DLD1 (cell line): ENCODE data around the gene VPS26C.

Source experiments
- in situ Hi-C: cut with HindIII; loops from 2 replicates; pipeline ENCODE4 v1.10.0; 2017; ENCODE audit warnings: low sequenced_read_pairs

The VPS26C gene

DNA sequence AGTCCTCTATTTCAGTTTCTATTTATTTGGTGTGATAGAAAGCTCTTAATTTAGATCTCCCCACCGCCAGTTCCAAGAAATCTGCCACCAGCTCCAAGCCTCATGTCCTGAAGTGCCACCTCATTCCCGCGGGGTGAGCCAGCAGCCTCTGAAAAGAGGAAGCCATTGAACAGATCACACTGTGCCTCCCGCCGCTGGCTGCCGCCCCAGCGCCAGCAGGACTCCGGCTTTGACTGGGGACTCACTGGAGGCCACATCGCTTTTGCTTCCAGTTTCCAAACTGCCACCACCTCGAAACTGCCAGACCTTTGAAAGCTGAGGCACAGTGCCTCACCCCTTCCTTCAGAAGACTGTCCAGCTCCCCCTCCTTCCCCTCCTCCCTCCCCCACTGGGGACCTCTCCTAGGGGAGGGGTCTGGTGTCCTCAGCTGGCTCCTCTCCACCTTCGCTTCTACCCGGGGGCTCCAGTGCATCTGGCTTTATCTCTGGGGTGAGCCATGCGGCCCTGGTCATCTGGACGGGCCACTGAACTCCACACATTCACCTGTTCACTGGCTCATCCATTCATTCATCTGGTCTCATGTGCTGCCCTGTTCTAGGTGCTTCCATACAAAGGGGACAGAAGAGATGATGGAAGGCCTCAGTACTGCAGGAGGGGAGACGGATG lies 58.9 kb downstream of the VPS26C start:
- in situ Hi-C loops = no loop called here

- in situ Hi-C loops = no loop called here
These were observed 59.6 kb downstream of the VPS26C start for GRCh38 chr21:37207441-37208009.

- in situ Hi-C loops = no loop called here
These were observed 60.6 kb downstream of the VPS26C start for GRCh38 chr21:37206496-37206895.

DNA sequence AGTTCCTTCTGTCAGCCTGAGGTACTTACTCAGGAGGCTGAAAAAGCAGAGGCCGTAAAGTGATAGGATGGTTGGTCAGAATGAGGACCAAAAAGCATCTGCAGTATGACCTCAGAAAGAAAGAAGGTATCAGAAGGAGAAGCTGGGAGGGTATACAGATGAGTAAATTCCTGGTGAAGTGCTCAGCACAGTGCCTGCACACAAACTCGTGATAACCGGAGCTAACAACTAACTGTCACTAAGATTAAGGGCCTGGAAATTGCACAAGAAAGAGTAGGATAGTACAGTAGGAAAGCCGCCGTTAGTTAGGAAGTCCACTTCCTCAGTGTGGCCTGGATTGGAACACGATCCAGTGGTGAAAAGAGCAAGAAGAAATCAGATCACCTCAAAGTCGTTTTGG lies 62.6 kb downstream of the VPS26C start:
- in situ Hi-C loops = no loop called here

DNA sequence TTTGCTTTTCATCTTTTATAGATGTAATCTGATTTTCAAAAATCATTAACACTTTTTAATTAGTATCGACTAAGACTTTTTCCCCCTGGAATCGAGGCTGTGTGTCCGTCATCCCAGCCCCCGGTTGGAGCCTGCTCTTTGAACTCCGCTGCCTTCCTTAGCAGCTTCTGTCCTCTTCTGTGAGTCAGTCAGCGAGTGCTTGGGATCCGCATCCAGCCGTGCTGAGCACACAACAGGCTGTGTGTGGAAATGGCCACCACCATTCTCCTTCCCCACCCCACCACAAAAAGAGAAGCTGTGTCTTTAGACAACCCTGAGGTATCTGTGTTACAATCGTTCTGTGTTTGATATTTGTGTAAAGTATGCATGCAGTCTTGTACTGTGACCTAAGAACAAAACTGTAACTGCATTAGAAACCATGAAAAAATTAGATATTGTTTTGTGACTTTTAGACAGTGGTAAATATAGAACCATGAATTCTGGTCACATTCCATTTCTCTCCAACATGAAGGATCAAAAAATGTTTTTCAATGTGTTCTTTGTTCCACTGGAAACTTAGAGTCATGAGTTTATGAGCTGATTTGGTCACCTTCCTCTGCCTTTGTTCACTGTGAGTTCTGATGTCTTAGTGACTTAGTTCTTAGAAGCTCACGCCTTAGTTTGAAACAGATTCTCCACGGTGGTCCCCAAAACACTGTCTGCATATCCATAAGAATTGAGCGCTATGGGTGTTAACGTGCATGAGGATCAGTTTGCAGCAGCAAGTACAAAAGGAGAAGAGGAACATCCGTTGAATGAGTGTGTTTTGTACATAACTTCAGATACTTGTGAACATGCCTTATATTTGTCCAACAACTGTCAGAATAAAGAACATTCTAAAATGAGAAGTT lies 64.7 kb downstream of the VPS26C start:
- in situ Hi-C loops = no loop called here

GRCh38 chr21:37200641-37201480 lies 66.3 kb downstream of the VPS26C start:
- in situ Hi-C loops = no loop called here

- in situ Hi-C loops = no loop called here
These were observed 67.8 kb downstream of the VPS26C start for GRCh38 chr21:37199057-37199924.

GRCh38 chr21:37197746-37198145 lies 69.4 kb downstream of the VPS26C start:
- in situ Hi-C loops = no loop called here

GRCh38 chr21:37196847-37197246 lies 70.3 kb downstream of the VPS26C start:
- in situ Hi-C loops = no loop called here

DNA sequence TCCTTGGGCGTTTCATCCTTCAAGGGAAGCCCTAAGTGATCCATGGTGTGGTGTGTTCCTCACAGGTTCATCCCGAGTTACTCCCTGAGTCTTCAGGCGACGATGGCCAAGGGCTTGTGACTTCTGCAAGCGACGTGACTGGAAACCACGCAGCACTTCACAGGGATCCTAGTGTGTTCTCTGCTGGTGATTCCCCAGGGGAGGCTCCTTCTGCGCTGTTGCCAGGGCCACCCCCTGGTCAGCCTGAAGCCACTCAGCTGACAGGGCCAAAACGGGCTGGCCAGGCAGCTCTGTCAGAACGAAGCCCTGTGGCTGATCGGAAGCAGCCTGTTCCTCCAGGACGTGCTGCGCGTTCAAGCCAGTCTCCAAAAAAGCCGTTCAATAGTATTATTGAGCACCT lies 71.5 kb downstream of the VPS26C start:
- in situ Hi-C loops = no loop called here

DNA sequence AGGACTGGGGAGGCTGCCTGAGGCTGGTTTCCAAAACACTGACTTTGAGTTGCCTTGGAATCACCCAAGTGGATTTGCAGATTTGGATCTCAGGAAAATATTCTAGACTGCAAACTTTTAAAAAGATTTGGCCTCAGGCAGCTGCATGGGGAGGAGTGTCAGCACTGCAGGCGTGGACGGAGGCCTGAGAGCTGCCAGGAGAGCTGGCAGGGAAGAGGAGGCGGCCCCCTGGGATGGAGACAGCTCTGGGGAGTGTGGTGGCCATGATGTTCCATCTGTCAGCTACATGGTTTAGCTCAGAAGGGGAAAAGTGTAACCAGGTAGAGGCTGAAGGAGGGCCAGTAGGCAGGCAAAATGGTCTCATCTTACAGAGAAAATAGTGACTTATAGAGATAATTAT lies 72.1 kb downstream of the VPS26C start:
- in situ Hi-C loops = no loop called here

GRCh38 chr21:37193676-37194075 lies 73.5 kb downstream of the VPS26C start:
- in situ Hi-C loops = no loop called here

GRCh38 chr21:37193006-37193405 lies 74.1 kb downstream of the VPS26C start:
- in situ Hi-C loops = no loop called here

GRCh38 chr21:37192019-37192418 lies 75.1 kb downstream of the VPS26C start:
- in situ Hi-C loops = no loop called here

GRCh38 chr21:37188825-37189224 lies 78.3 kb downstream of the VPS26C start:
- in situ Hi-C loops = no loop called here

DNA sequence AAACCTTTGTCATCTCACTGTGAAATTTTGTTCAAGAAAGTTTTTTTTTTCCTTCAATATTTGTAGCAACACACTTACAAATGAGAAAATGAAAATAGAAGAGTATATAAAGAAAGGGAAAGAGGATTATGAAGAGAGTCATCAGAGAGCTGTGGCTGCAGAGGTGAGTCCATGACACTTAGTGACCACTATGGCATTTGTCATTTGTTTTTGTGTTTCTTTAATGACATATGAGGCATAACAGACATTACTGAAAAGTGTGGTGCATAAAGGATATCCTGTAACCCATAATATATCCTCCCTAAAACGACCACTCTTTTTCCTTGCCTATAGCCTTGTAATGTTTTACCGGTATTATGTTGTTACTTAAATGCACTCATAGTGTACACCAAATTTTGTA lies 80.2 kb downstream of the VPS26C start:
- in situ Hi-C loops = no loop called here

DNA sequence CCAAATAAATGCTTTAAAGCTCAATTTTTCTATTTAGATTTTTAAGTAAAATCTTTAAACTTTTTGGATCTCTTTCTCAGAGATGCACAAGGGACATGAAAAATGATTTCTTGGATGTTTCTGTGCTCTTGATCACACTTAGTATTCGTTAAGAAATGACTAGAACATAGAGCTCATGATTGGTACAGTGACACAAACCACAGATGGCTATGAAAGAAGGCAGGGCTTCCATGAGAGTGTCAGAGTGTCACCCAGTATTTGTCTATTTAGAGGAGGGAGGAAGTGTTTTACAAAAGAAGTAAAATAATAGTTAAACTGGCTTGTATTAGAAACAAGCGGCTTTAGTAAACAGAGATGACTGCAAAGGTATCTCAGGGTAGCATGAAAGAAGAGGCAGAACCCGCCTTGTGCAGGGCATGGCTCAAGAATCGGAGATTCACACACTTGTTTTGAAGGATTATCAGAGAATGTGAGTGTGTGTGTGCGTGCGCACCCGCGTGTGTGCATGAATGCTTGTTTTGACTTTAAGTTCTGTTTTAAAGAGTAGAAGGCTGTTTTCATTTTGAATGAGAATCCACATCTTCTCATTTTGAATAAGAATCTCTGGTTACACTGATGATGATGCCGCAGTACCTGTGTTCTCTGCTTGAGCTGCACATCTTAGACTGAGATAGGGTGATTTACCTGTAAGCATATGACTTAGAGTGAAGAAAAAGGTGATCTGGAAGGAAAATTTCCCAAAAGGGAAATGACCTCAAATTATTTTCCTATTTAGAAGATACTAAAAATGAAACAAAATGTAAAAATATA lies 82.1 kb downstream of the VPS26C start:
- in situ Hi-C loops = no loop called here

DNA sequence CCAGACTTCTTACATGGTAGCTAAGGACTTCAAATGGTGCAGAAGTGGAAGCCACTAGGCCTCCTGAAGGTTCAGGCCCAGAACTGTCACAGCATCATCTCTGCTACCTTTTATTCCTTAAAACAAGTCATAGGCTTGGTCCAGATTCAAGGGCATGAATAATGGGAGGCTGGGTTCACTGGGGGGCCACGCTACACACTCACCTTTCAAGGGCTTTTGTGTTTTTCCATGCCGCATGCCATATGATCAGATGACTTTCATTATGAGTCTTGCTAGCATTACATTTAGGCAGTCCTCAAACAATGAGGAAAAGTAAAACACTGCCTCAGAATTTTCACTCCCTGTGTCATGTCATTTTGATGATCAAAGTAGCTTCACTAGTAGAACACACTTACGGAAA lies 83.4 kb downstream of the VPS26C start:
- in situ Hi-C loops = no loop called here

DNA sequence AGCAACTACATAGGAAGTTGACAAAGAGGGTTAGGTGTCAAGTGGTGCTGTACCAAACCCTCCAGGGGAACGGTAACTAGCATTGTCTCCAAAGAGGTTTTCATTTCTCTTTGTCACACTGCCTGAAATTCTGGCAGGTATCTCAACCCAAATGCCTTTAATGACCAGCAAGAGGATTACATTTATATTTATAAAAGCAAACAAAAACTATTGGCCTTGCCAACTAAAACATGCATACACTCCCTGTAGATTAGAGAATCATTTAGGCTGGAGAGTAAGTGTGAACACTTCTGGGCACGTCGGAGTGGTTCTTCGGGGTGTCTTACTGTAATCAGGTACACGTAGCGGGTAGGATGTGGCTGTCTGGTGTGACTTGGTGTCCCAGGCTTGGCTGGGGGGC lies 84.9 kb downstream of the VPS26C start:
- in situ Hi-C loops = no loop called here
